DND-41 (cell line): ENCODE data around the gene PTPRD.

ENCODE experiments used
- ATAC-seq: fragments of 200-7000 bp; cut with Tn5 transposase; 3 replicates; pipeline ENCODE4 v1.9.1; 2021; ENCODE audit warnings: low read depth; ENCODE audit not compliant: insufficient read depth
- DNase-seq: peaks from one replicate; pipeline ENCODE4 v3.0.0-alpha.2; 2020
- H2AFZ ChIP-seq: 2 replicates; pipeline ENCODE4 v1.6.0; 2012; ENCODE audit warnings: low read depth, low read length
- H3K27ac ChIP-seq: 2 replicates; pipeline ENCODE4 v1.5.1; 2012; ENCODE audit warnings: low read length, inconsistent platforms
- H3K27me3 ChIP-seq: fragments of 200-600 bp; sonication (generic); 2 replicates; pipeline ENCODE4 v1.6.0; 2012; ENCODE audit warnings: low read length, mild to moderate bottlenecking, inconsistent platforms; ENCODE audit not compliant: insufficient read depth, poor library complexity
- H3K36me3 ChIP-seq: 2 replicates; pipeline ENCODE4 v1.5.1; 2012; ENCODE audit warnings: low read length, inconsistent platforms; ENCODE audit not compliant: insufficient read depth
- H3K4me1 ChIP-seq: 2 replicates; pipeline ENCODE4 v1.5.1; 2012; ENCODE audit warnings: mild to moderate bottlenecking, low read length; ENCODE audit not compliant: insufficient read depth
- H3K4me2 ChIP-seq: 2 replicates; pipeline ENCODE4 v1.6.0; 2012; ENCODE audit warnings: mild to moderate bottlenecking, moderate library complexity, low read length, inconsistent platforms; ENCODE audit not compliant: insufficient read depth
- H3K4me3 ChIP-seq, 2 experiments: fragments of 200-600 bp in 1 of 2; shearing (Covaris generic) in 1 of 2; 2 replicates each; pipeline ENCODE4 v1.5.1; 2012 to 2016; ENCODE audit warnings: inconsistent platforms in 2 of 2, low read length in 2 of 2, mild to moderate bottlenecking in 2 of 2, low read depth in 1 of 2, moderate library complexity in 1 of 2
- H3K79me2 ChIP-seq: 2 replicates; pipeline ENCODE4 v1.6.0; 2012; ENCODE audit warnings: low read length, inconsistent platforms; ENCODE audit not compliant: insufficient read depth
- H3K9ac ChIP-seq: 2 replicates; pipeline ENCODE4 v1.6.0; 2012; ENCODE audit warnings: low read depth, mild to moderate bottlenecking, inconsistent platforms, low read length, moderate library complexity
- H3K9me3 ChIP-seq: 2 replicates; pipeline ENCODE4 v1.5.1; 2012; ENCODE audit warnings: low read length, moderate library complexity, mild to moderate bottlenecking, inconsistent platforms; ENCODE audit not compliant: insufficient read depth, severe bottlenecking
- H4K20me1 ChIP-seq: 2 replicates; pipeline ENCODE4 v1.6.0; 2012; ENCODE audit warnings: low read length; ENCODE audit not compliant: insufficient read depth
- EZH2 ChIP-seq: IDR thresholded peaks from 3 replicates; pipeline ENCODE4 v1.6.1; 2012; ENCODE audit warnings: borderline replicate concordance, low read depth, mild to moderate bottlenecking, moderate library complexity, low read length, inconsistent platforms; ENCODE audit not compliant: severe bottlenecking
- TF ChIP-seq, protein P1 (sequence below): IDR thresholded peaks from 2 replicates; pipeline ENCODE4 v1.5.1; 2012; ENCODE audit warnings: borderline replicate concordance, low read length, moderate library complexity, mild to moderate bottlenecking; ENCODE audit not compliant: poor library complexity, severe bottlenecking; ENCODE audit errors: extremely low read depth

Gene PTPRD

GRCh38 chr9:8958358-8958757, 1654.4 kb downstream of the PTPRD start:
- TF ChIP-seq, protein P1, sequence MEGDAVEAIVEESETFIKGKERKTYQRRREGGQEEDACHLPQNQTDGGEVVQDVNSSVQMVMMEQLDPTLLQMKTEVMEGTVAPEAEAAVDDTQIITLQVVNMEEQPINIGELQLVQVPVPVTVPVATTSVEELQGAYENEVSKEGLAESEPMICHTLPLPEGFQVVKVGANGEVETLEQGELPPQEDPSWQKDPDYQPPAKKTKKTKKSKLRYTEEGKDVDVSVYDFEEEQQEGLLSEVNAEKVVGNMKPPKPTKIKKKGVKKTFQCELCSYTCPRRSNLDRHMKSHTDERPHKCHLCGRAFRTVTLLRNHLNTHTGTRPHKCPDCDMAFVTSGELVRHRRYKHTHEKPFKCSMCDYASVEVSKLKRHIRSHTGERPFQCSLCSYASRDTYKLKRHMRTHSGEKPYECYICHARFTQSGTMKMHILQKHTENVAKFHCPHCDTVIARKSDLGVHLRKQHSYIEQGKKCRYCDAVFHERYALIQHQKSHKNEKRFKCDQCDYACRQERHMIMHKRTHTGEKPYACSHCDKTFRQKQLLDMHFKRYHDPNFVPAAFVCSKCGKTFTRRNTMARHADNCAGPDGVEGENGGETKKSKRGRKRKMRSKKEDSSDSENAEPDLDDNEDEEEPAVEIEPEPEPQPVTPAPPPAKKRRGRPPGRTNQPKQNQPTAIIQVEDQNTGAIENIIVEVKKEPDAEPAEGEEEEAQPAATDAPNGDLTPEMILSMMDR = no peak
- no peak for TF ChIP-seq EZH2
- Histone ChIP-seq H3K4me2 (no peak overlapping the region), H3K9ac (no peak overlapping the region), H3K4me3 (no peak overlapping the region), H3K27me3 (no peaks in the 10 kb centered on the region), H4K20me1 (no peaks in the 10 kb centered on the region), H3K27ac (no peak overlapping the region), H3K36me3 (no peaks in the 10 kb centered on the region), H3K4me1 (peaks cover 4% of the 10 kb centered on the region; the same call in 1 of the 2 replicates), H3K79me2 (no peaks in the 10 kb centered on the region), H3K9me3 (no peaks in the 10 kb centered on the region), H2AFZ (no peak overlapping the region)
- no peak for ATAC-seq
- DNase-seq = no peak

DNA sequence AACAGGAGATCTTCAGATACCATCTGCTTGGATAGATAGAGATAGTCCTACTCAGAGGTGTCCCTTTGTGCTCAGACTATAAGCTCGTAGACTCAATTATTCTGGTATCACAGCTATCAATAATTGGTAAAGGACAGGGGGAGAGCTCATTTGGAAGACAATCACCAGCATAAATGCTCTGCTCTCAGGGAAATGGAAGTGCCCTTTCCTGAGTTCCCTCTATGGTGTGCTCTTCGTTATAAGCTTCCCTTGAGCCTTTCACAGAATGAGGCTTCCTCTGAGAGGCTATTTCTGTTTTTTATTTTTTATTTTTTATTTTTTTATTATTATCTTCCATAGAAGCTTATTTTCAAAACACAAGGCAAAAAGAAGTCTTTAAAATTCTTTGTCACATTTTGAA, 1657.5 kb downstream of the PTPRD start:
- H3K36me3 ChIP-seq = no peaks in the 10 kb centered on the region
- H3K9me3 ChIP-seq = no peaks in the 10 kb centered on the region
- no peaks in the 10 kb centered on the region for H3K4me1 ChIP-seq
- ATAC-seq = no peak
- no peak overlapping the region for H3K27ac ChIP-seq
- no peaks in the 10 kb centered on the region for H3K27me3 ChIP-seq
- no peak for DNase-seq
- H2AFZ ChIP-seq = no peak overlapping the region
- no peak overlapping the region for H3K4me3 ChIP-seq
- H3K9ac ChIP-seq = no peak overlapping the region
- TF ChIP-seq, protein P1 = no peak
- no peak for TF ChIP-seq EZH2
- no peaks in the 10 kb centered on the region for H4K20me1 ChIP-seq
- H3K4me2 ChIP-seq = no peak overlapping the region
- no peaks in the 10 kb centered on the region for H3K79me2 ChIP-seq

- H2AFZ ChIP-seq = no peak overlapping the region
- ATAC-seq (no peak), DNase-seq (no peak)
- no peak overlapping the region for H3K4me2 ChIP-seq
- H3K9me3 ChIP-seq = no peaks in the 10 kb centered on the region
- no peak overlapping the region for H3K27ac ChIP-seq
- no peaks in the 10 kb centered on the region for H3K4me1 ChIP-seq
- no peak overlapping the region for H3K9ac ChIP-seq
- no peaks in the 10 kb centered on the region for H3K36me3 ChIP-seq
- no peaks in the 10 kb centered on the region for H3K79me2 ChIP-seq
- H3K27me3 ChIP-seq = no peaks in the 10 kb centered on the region
- TF ChIP-seq EZH2 = no peak
- TF ChIP-seq, protein P1 = no peak
- H4K20me1 ChIP-seq = no peaks in the 10 kb centered on the region
- H3K4me3 ChIP-seq = no peak overlapping the region
Observed at GRCh38 chr9:8946461-8946860, 1666.3 kb downstream of the PTPRD start.

- no peak overlapping the region for H3K4me3 ChIP-seq
- no peaks in the 10 kb centered on the region for H3K36me3 ChIP-seq
- no peaks in the 10 kb centered on the region for H3K4me1 ChIP-seq
- no peak overlapping the region for H3K4me2 ChIP-seq
- no peaks in the 10 kb centered on the region for H3K9me3 ChIP-seq
- no peak overlapping the region for H3K9ac ChIP-seq
- TF ChIP-seq, protein P1 = no peak
- TF ChIP-seq EZH2 = no peak
- no peak for ATAC-seq
- no peak overlapping the region for H3K27ac ChIP-seq
- H3K27me3 ChIP-seq = no peaks in the 10 kb centered on the region
- no peaks in the 10 kb centered on the region for H3K79me2 ChIP-seq
- H2AFZ ChIP-seq = no peak overlapping the region
- no peak for DNase-seq
- H4K20me1 ChIP-seq = no peaks in the 10 kb centered on the region
Observed at GRCh38 chr9:8943392-8943791, 1669.4 kb downstream of the PTPRD start.
